IMR-90 (cell line): ENCODE results near the gene RRP8.

Experiments
- CTCF ChIP-seq: conservative IDR thresholded peaks from 2 replicates; pipeline ENCODE4 v1.5.1; 2012; ENCODE audit warnings: mild to moderate bottlenecking, low read depth, low read length, improper control_type of control experiment
- MXI1 ChIP-seq: IDR thresholded peaks from 2 replicates; pipeline ENCODE4 v1.6.1; 2012; ENCODE audit warnings: low read depth, mild to moderate bottlenecking, low read length, moderate library complexity, borderline replicate concordance
- POLR2A ChIP-seq: IDR thresholded peaks from 2 replicates; pipeline ENCODE4 v1.6.1; 2012; ENCODE audit warnings: mild to moderate bottlenecking, low read depth, low read length

GRCh38 chr11:6547177-6547576 is 56.2 kb downstream of the RRP8 start:
- no peak for TF ChIP-seq CTCF
- no peak for TF ChIP-seq POLR2A
- TF ChIP-seq MXI1 = no peak
